Pancreas (tissue), 10 donors: ENCODE data around the gene MAP7D1. TPM values are rescaled to one million over a fixed set of nuclear protein-coding genes. Genes with fewer than 3 reads are reported as not detected.

Experiments used
- ATAC-seq, 4 donors: fragments of 200-7000 bp; cut with Tn5 transposase; one replicate each; pipeline versions ENCODE4 v1.8.0 to v1.9.1; 2020; ENCODE audit warnings: mild to moderate bottlenecking in 4 of 4, moderate library complexity in 4 of 4
- DNase-seq, 6 donors: peaks; one replicate each; pipeline ENCODE4 v3.0.0-alpha.2; 2020
- FAIRE-seq: peaks from 2 replicates; lab custom pipeline; 2012; peaks lifted over from hg19 to GRCh38; lab: Jason Lieb, UNC
- H3K27ac ChIP-seq, 4 donors: fragments of 200-600 bp; sonication (generic); 1 replicate in 3 of 4; 2 replicates in 1 of 4; pipeline versions ENCODE4 v1.5.0 to v1.8.0; 2020
- H3K27me3 ChIP-seq, 4 donors: fragments of 200-600 bp; one replicate each; pipeline ENCODE4 v1.8.0; 2021
- H3K36me3 ChIP-seq, 3 donors: fragments of 200-600 bp; sonication (generic) in 1 of 3; one replicate each; pipeline versions ENCODE4 v1.5.0 to v1.8.0; 2020 to 2021
- H3K4me1 ChIP-seq, 3 donors: fragments of 200-600 bp; one replicate each; pipeline ENCODE4 v1.8.0; 2021
- H3K4me3 ChIP-seq, 4 donors: fragments of 200-600 bp; sonication (generic) in 2 of 4; one replicate each; pipeline versions ENCODE4 v1.5.0 to v1.8.0; 2020 to 2021
- H3K9me3 ChIP-seq, 4 donors: fragments of 200-600 bp; one replicate each; pipeline ENCODE4 v1.8.0; 2021
- WGBS, 2 donors: extraction: QIAGEN DNeasy Blood & Tissue Kit; methylation state at CpG; one replicate each; pipeline ENCODE4 v1.1.7; 2013; 5-methylcytosine and 5-hydroxymethylcytosine counted together
- intact Hi-C, 3 donors: fragments of 100-400 bp; cut with DNase I; formaldehyde crosslinking; loops; one replicate each; pipeline versions ENCODE4 v1.11.1 to v1.14.2; 2022
- polyA plus RNA-seq, 2 donors: library from polyadenylated mRNA; stranded (reverse); fragments of 200-250 nt; gene quantifications; one replicate each; pipeline ENCODE4 v1.2.3, GENCODE V29; 2013
- total RNA-seq, 6 donors: library from RNA; stranded (reverse); fragmentation: NEBNext Ultra II Directional in 4 of 6; extraction: Animal tissue kit (Norgen Biotek cat#: 25700) in 4 of 6; gene quantifications; one replicate each; pipeline versions ENCODE4 v1.2.1 to v1.2.4, GENCODE V29; 2021 to 2023
- TF ChIP-seq, protein P1 (sequence below), 4 donors: fragments of 200-600 bp; sonication (generic) in 3 of 4; IDR thresholded peaks; one replicate each; pipeline versions ENCODE4 v1.5.0 to v1.8.0; 2021; ENCODE audit warnings: antibody characterized with exemption in 4 of 4
- donor health status: healthy with polysubstance abuse.
- donor health status: DM: no; HTN: no; CAD: no; lungs with moderate emphysema.
- donor health status: DM: no; HTN: no; CAD: no.
- donor health status: control.
- donor health status: control.
- donor health status: Bipolar disorder and iron deficiency.
- donor health status: DM: yes; HTN: yes; CAD: no.
- donor health status: DM: no; HTN: no; CAD: no.
- donor health status: DM: no; HTN: no; CAD: no.
- donor health status: DM: yes; HTN: yes; CAD: no.

MAP7D1 gene
- total RNA-seq: 10 to 100 TPM; 12.5 to 39.3 (median 15.8) TPM
- 10 to 100 TPM; 26.4 to 36.0 TPM for polyA plus RNA-seq

DNA sequence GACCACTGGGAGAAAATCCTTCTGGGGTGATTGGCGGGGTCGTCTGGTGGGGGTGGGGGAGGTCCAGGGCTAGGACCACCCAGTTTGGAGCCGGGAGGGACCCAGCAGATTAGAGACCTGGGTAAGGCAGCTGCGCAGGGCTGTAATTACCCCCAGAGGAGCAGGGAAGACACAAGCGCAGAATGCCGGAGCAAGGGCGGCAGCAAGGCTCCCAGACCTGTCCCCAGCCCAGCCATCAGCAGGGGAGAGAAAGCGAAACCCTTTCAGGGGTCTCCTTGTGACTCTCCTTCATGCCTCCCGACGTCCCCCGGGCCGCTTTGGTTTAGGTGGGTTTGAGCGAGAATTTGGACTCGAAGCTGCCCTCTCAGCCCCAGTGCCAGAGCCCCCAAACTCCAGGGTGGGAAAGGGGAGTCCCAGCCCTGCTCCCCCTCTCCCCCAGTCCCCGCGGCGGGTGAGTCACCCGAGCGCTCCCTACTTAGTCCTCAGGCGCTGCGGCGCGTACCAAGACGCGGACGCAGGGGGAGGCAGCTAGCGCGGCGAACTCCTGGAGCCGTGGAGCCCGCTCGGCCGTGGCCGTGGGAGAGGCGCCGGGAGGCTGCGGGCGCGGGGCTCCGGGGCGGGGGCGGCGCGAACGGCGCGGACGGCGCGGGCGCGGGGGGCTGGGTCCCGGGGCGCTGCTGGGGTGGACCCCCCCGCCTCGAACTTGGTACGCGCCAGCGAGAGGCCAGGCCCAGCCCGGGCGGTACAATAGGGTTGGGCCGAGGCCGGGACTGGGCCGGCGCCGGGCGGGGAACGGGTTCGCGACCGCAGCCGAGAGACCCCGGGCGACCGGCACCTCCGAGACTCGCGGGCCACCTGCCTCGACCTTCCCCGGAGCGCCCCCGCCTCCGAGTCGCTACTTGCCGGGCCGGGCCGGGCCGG lies at the start of gene MAP7D1:
Gene MAP7D1, plus strand, starts transcription at position 753 of the 921 bp plus-strand sequence. CDS start 258 bp downstream, outside the sequence.
- H3K27me3 ChIP-seq: no peaks in the 10 kb centered on the region
- H3K4me1 ChIP-seq: peaks cover under 1 to 28% (median 5%) of the 10 kb centered on the region in 3 donors
- intact Hi-C loops: no loop called here
- H3K4me3 ChIP-seq: peak within 1 kb of the TSS; percentile 59 to 100 (median 99)
- DNase-seq (peak; percentile 82 to 95 (median 88)), FAIRE-seq (no peak), ATAC-seq (peak; percentile 76 to 87 (median 77))
- TF ChIP-seq, protein P1, sequence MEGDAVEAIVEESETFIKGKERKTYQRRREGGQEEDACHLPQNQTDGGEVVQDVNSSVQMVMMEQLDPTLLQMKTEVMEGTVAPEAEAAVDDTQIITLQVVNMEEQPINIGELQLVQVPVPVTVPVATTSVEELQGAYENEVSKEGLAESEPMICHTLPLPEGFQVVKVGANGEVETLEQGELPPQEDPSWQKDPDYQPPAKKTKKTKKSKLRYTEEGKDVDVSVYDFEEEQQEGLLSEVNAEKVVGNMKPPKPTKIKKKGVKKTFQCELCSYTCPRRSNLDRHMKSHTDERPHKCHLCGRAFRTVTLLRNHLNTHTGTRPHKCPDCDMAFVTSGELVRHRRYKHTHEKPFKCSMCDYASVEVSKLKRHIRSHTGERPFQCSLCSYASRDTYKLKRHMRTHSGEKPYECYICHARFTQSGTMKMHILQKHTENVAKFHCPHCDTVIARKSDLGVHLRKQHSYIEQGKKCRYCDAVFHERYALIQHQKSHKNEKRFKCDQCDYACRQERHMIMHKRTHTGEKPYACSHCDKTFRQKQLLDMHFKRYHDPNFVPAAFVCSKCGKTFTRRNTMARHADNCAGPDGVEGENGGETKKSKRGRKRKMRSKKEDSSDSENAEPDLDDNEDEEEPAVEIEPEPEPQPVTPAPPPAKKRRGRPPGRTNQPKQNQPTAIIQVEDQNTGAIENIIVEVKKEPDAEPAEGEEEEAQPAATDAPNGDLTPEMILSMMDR (IDR thresholded peaks at IDR 0.05): no peak
- H3K36me3 ChIP-seq: no peaks in the 10 kb centered on the region
- H3K27ac ChIP-seq: peak within 1 kb of the TSS; percentile 89 to 97 (median 96)
- no peaks in the 10 kb centered on the region for H3K9me3 ChIP-seq
- 0 to 1% methylated on average over 48 to 88 of the region's 88 CpGs for WGBS, 2 donors

- TF ChIP-seq, protein P1 (IDR thresholded peaks at IDR 0.05): no peak
- Histone ChIP-seq H3K36me3 (no peaks in the 10 kb centered on the region), H3K4me1 (no peaks in the 10 kb centered on the region), H3K4me3 (no peak overlapping the region), H3K9me3 (no peaks in the 10 kb centered on the region), H3K27ac (no peak overlapping the region), H3K27me3 (no peaks in the 10 kb centered on the region)
- intact Hi-C loops: no loop called here
- DNase-seq: no peak
- 43 to 50% methylated on average over 5 of the region's 5 CpGs for WGBS, 2 donors
- no peak for ATAC-seq
- no peak for FAIRE-seq
Measured at GRCh38 chr1:36106269-36106668, 49.7 kb upstream of the MAP7D1 start.

DNA sequence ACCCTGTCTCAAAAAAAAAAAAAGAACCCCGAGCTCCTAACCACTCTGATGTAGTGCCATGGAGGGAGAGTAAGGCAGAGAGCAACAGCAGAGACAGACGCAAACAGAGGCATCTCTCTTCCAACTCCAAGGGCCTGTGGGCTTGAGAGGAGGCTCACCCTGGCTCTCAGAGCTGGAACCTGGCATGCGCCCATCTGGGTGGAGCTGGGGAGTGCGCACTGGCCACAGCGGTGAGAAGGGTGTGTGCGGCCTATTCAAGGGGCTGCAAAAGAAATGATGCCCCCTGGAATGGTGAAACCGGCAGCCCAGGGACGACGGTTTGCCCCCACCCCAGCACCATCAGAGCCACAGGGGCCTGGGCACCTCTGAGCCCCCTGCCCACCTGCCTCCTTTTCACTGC lies 48.6 kb upstream of the MAP7D1 start:
- H3K27ac ChIP-seq: no peak overlapping the region
- WGBS, 2 donors: 71 to 74% methylated on average over 9 of the region's 9 CpGs
- intact Hi-C loops: no loop called here
- H3K4me1 ChIP-seq: no peaks in the 10 kb centered on the region
- FAIRE-seq (no peak), DNase-seq (no peak), ATAC-seq (no peak)
- H3K4me3 ChIP-seq: no peak overlapping the region
- no peaks in the 10 kb centered on the region for H3K9me3 ChIP-seq
- TF ChIP-seq, protein P1 (IDR thresholded peaks at IDR 0.05): no peak
- no peaks in the 10 kb centered on the region for H3K27me3 ChIP-seq
- H3K36me3 ChIP-seq: no peaks in the 10 kb centered on the region

DNA sequence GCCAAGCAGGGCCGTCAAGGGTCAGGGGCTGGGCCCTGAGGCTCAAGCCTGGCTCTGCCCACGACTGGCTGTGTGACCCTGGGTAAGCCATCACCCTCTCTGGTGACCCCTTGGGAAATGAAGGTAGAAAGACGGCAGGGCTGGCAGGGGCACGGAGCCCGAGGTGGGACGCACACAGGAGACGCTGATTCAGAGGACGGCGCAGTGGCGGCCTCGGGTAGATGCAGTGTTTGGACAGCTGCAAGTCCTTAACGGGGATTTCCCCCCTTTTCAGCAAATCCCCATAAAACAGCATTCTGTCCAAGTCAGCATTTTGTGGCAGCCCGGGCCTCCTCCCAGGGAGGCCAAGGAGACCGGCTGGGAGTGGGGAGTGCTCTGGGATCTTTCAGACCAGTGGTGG lies 47.6 kb upstream of the MAP7D1 start:
- 61 to 71% methylated on average over 14 of the region's 14 CpGs for WGBS, 2 donors
- TF ChIP-seq, protein P1 (IDR thresholded peaks at IDR 0.05): no peak
- no peak for ATAC-seq
- Histone ChIP-seq H3K36me3 (no peaks in the 10 kb centered on the region), H3K27me3 (no peaks in the 10 kb centered on the region), H3K9me3 (no peaks in the 10 kb centered on the region), H3K4me3 (no peak overlapping the region), H3K4me1 (no peaks in the 10 kb centered on the region), H3K27ac (no peak overlapping the region)
- DNase-seq: no peak
- FAIRE-seq: no peak
- intact Hi-C loops: no loop called here
